ENCODE data around the gene SRBD1.

SRBD1 gene

DNA sequence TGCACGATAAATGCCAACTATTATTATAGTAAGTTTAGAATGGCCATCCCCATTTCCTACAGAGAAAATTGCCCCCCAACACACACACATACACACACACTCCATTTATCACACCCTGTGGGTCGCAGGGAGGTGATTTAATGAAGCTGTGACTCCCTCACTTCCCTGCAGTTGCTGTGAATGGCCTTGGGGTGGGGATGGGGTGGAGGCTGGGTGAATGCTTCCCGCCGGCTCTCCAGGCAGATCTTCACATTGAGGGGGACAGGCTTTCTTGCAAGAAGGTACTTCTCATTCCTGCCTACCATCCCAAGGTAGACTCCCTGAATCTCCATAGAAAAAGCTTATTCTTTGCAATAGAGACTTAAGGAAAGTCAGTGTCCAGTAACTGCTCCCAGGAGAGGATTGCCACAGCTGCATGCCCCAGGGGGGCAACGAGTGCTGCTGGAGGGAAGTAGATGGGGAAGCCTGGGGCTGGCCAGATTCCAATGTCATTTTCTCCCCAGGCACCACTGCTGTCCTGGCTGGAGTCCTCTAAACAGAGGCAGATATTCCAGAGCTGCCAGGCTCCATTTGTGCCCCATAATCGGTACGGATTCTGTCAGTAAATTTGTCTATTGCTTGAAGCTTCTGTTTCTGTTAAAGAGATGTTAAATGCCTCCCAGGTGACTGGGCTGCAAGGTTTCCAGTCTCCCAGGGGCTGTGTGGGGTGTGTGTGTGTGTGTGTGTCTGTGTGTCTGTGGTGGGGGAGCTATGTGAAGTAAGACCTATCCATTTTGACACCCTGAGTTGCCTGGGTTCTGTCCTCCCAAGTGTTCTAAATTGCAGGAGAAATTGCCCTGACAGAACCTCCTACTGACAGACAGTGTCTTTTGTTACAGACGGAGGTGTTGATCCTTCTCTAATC, 265.5 kb downstream of the SRBD1 start:
- DNase-seq, result no peak

GRCh38 chr2:45344502-45344901, 266.6 kb downstream of the SRBD1 start:
- DNase-seq, result no peak

GRCh38 chr2:45344071-45344470, 267.0 kb downstream of the SRBD1 start:
- no peak for DNase-seq

GRCh38 chr2:45343251-45344017, 267.6 kb downstream of the SRBD1 start:
- no peak for DNase-seq

DNA sequence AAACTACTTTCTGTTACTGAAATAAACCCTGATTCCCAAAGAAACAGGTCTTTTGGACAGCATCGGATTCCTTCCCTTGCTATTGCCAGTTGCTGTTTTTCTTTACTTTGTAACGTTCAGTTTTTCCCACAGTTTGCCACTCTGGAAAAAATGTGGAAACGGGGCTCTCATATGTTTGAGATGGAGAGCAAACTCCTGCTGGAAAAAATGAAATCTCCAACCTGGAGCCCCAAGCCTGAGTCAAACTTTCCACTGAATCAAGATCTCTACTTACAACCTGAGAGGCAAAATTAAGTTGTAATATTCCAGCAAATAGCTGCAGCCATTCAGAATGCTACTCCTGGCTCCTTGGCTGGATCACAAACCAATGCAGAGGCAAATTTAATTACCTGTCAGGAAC, 270.7 kb downstream of the SRBD1 start:
- DNase-seq, result no peak

GRCh38 chr2:45339253-45339652, 271.8 kb downstream of the SRBD1 start:
- no peak for DNase-seq

Data from inflammatory macrophage treated with lipopolysaccharide for 4 hours (primary cell).